ENCODE data around the gene POU2F1.
"Not testable (repeated sequence)": the region's sequence is repeated elsewhere in the genome, so short reads cannot be mapped to it uniquely, and the experiment has no call there.

Gene POU2F1

GRCh38 chr1:167206166-167206835 lies 14.4 kb upstream of the POU2F1 start:
- DNase-seq, result no peak

- no peak for DNase-seq
Observed at GRCh38 chr1:167207940-167208623, 12.6 kb upstream of the POU2F1 start.

GRCh38 chr1:167208624-167208976 lies 12.1 kb upstream of the POU2F1 start:
- no peak for DNase-seq

GRCh38 chr1:167209044-167209443 lies 11.6 kb upstream of the POU2F1 start:
- no peak for DNase-seq

GRCh38 chr1:167210966-167211674 lies 9.6 kb upstream of the POU2F1 start:
- DNase-seq, result no peak

GRCh38 chr1:167212025-167212424 lies 8.7 kb upstream of the POU2F1 start:
- DNase-seq, result no peak

GRCh38 chr1:167216809-167217208 lies 3.9 kb upstream of the POU2F1 start:
- no peak for DNase-seq

GRCh38 chr1:167219194-167219593 lies 1.5 kb upstream of the POU2F1 start:
- no peak for DNase-seq

GRCh38 chr1:167219646-167220536 lies 795 bp upstream of the POU2F1 start:
- DNase-seq, result peak; percentile 85

- DNase-seq, result no peak
Observed at GRCh38 chr1:167221126-167221737, 546 bp downstream of the POU2F1 start.

- DNase-seq, result peak; percentile 72
Observed at GRCh38 chr1:167221738-167222610, 1.3 kb downstream of the POU2F1 start.

GRCh38 chr1:167223144-167224103 lies 2.7 kb downstream of the POU2F1 start:
- no peak for DNase-seq

GRCh38 chr1:167224734-167225235 lies 4.1 kb downstream of the POU2F1 start:
- not testable (repeated sequence) for DNase-seq

GRCh38 chr1:167225920-167226319 lies 5.2 kb downstream of the POU2F1 start:
- DNase-seq, result no peak

GRCh38 chr1:167227934-167228378 lies 7.3 kb downstream of the POU2F1 start:
- no peak for DNase-seq

GRCh38 chr1:167229719-167230385 lies 9.2 kb downstream of the POU2F1 start:
- no peak for DNase-seq

- DNase-seq, result no peak
Observed at GRCh38 chr1:167230437-167230836, 9.8 kb downstream of the POU2F1 start.

- no peak for DNase-seq
Observed at GRCh38 chr1:167231873-167232450, 11.3 kb downstream of the POU2F1 start.

GRCh38 chr1:167232801-167233200 lies 12.1 kb downstream of the POU2F1 start:
- no peak for DNase-seq
